ENCODE results near the gene ETS1.

Gene ETS1

DNA sequence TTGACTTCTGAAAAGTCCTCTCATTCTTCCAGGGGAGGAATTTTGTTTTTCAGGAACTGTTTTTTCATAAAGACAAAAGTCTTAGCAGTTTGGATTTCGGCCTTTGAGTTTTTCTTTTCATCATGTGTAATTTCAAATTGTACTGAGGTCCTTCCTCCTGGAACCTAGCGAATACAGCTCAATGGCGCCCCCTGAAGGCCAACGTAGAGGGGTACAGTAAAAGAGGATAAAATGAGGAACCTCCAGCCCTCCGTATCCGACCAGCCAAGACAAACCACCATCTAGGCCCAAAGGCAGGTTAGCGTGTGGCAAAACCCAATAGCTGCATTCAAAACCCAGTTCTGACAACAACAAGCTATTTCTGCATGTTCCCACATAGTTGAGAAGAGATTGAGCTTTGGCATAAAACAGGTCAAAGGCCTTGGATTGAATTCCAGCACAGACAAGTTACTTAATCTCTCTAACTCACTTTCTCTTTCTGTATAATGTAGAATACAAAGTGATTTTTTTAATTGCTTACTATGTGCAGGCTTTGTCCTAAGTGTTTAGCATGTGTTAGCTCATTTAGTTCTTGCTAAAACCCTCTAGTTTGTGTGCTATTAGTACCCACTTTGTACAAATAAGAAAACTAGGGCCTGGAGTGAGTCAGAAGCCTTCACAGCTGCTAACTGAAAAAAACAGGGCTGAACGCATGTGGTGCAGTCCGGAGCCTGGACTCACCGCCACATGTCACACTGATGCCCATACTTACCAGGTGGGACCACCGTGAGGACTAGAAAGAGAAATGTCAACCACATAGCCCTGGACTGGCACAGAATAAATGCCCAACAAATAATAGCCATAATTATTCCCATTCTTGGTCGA is 43.2 kb upstream of the ETS1 start:
- H3K4me1 ChIP-seq (ENCODE audit: control insufficient read depth, insufficient read depth, low read length), result no peaks in the 10 kb centered on the region
- no peak overlapping the region for H3K27ac ChIP-seq (ENCODE audit: extremely low read depth, low read depth, low read length)
- TF ChIP-seq ZBTB8A (tag by site-specific recombination; IDR thresholded peaks at IDR 0.05) (no peak), ZSCAN23 (tag by site-specific recombination; IDR thresholded peaks at IDR 0.05) (no peak), ZNF654 (tag by site-specific recombination; IDR thresholded peaks at IDR 0.05; ENCODE audit: low read depth) (peak; percentile 72), ZNF660 (tag by site-specific recombination; IDR thresholded peaks at IDR 0.05) (0 out of 2 replicates have a peak, but pooled peaks have one; percentile 40), KLF8 (tag by site-specific recombination; IDR thresholded peaks at IDR 0.05) (no peak)
- TF ChIP-seq, protein P1, sequence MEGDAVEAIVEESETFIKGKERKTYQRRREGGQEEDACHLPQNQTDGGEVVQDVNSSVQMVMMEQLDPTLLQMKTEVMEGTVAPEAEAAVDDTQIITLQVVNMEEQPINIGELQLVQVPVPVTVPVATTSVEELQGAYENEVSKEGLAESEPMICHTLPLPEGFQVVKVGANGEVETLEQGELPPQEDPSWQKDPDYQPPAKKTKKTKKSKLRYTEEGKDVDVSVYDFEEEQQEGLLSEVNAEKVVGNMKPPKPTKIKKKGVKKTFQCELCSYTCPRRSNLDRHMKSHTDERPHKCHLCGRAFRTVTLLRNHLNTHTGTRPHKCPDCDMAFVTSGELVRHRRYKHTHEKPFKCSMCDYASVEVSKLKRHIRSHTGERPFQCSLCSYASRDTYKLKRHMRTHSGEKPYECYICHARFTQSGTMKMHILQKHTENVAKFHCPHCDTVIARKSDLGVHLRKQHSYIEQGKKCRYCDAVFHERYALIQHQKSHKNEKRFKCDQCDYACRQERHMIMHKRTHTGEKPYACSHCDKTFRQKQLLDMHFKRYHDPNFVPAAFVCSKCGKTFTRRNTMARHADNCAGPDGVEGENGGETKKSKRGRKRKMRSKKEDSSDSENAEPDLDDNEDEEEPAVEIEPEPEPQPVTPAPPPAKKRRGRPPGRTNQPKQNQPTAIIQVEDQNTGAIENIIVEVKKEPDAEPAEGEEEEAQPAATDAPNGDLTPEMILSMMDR (tag by site-specific recombination; IDR thresholded peaks at IDR 0.05), result 0 out of 2 replicates have a peak, but pooled peaks have one; percentile 26
- TF ChIP-seq, protein P2, sequence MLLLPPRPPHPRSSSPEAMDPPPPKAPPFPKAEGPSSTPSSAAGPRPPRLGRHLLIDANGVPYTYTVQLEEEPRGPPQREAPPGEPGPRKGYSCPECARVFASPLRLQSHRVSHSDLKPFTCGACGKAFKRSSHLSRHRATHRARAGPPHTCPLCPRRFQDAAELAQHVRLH (tag by site-specific recombination; IDR thresholded peaks at IDR 0.05), result no peak
- TF ChIP-seq, protein P3, sequence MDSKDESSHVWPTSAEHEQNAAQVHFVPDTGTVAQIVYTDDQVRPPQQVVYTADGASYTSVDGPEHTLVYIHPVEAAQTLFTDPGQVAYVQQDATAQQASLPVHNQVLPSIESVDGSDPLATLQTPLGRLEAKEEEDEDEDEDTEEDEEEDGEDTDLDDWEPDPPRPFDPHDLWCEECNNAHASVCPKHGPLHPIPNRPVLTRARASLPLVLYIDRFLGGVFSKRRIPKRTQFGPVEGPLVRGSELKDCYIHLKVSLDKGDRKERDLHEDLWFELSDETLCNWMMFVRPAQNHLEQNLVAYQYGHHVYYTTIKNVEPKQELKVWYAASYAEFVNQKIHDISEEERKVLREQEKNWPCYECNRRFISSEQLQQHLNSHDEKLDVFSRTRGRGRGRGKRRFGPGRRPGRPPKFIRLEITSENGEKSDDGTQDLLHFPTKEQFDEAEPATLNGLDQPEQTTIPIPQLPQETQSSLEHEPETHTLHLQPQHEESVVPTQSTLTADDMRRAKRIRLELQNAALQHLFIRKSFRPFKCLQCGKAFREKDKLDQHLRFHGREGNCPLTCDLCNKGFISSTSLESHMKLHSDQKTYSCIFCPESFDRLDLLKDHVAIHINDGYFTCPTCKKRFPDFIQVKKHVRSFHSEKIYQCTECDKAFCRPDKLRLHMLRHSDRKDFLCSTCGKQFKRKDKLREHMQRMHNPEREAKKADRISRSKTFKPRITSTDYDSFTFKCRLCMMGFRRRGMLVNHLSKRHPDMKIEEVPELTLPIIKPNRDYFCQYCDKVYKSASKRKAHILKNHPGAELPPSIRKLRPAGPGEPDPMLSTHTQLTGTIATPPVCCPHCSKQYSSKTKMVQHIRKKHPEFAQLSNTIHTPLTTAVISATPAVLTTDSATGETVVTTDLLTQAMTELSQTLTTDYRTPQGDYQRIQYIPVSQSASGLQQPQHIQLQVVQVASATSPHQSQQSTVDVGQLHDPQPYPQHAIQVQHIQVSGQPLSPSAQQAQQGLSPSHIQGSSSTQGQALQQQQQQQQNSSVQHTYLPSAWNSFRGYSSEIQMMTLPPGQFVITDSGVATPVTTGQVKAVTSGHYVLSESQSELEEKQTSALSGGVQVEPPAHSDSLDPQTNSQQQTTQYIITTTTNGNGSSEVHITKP (tag by site-specific recombination; IDR thresholded peaks at IDR 0.05), result no peak
- no peaks in the 10 kb centered on the region for H3K9me3 ChIP-seq (ENCODE audit: control insufficient read depth, insufficient read depth, low read depth, low read length)
- no peaks in the 10 kb centered on the region for H3K36me3 ChIP-seq (ENCODE audit: control insufficient read depth in 2 of 2, insufficient read depth in 1 of 2, low read length in 2 of 2)
- H3K4me3 ChIP-seq (ENCODE audit: low read depth, low read length), result no peak overlapping the region
- POLR2A ChIA-PET, result interaction anchor here (1.0 kb wide), 1 partner anchor 341 kb away, joined by 7 read pairs; no protein-coding TSS in a partner anchor
- CTCF ChIA-PET, result interaction anchor here (0.5 to 7.6 kb wide), 43 partner anchors 8 to 787 kb away, joined by 3 to 120 read pairs (median 4); no protein-coding TSS in a partner anchor

- Histone ChIP-seq H3K9me3 (ENCODE audit: control insufficient read depth, insufficient read depth, low read depth, low read length) (no peaks in the 10 kb centered on the region), H3K27ac (ENCODE audit: extremely low read depth, low read depth, low read length) (no peak overlapping the region), H3K4me1 (ENCODE audit: control insufficient read depth, insufficient read depth, low read length) (no peaks in the 10 kb centered on the region), H3K36me3 (ENCODE audit: control insufficient read depth in 2 of 2, insufficient read depth in 1 of 2, low read length in 2 of 2) (no peaks in the 10 kb centered on the region), H3K4me3 (ENCODE audit: low read depth, low read length) (no peak overlapping the region)
- TF ChIP-seq ZNF549 (tag by site-specific recombination; IDR thresholded peaks at IDR 0.05) (no peak), BCL11A (tag by site-specific recombination; IDR thresholded peaks at IDR 0.05; ENCODE audit: low read depth) (no peak), ZEB2 (tag by site-specific recombination; IDR thresholded peaks at IDR 0.05) (no peak), ZNF26 (tag by site-specific recombination; IDR thresholded peaks at IDR 0.05) (no peak), HOXA7 (CRISPR knock-in tag; IDR thresholded peaks at IDR 0.05; ENCODE audit: borderline replicate concordance) (no peak)
- TF ChIP-seq, protein P4, sequence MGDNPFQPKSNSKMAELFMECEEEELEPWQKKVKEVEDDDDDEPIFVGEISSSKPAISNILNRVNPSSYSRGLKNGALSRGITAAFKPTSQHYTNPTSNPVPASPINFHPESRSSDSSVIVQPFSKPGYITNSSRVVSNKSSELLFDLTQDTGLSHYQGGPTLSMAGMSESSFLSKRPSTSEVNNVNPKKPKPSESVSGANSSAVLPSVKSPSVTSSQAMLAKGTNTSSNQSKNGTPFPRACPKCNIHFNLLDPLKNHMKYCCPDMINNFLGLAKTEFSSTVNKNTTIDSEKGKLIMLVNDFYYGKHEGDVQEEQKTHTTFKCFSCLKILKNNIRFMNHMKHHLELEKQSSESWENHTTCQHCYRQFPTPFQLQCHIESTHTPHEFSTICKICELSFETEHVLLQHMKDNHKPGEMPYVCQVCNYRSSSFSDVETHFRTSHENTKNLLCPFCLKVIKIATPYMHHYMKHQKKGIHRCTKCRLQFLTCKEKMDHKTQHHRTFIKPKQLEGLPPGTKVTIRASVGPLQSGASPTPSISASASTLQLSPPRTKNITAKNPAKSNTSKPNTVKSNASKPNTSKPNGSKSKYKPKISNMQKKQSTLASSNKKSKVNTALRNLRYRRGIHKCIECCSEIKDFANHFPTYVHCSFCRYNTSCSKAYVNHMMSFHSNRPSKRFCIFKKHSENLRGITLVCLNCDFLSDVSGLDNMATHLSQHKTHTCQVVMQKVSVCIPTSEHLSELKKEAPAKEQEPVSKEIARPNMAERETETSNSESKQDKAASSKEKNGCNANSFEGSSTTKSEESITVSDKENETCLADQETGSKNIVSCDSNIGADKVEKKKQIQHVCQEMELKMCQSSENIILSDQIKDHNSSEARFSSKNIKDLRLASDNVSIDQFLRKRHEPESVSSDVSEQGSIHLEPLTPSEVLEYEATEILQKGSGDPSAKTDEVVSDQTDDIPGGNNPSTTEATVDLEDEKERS (tag by site-specific recombination; IDR thresholded peaks at IDR 0.05), result no peak
- CTCF ChIA-PET, result interaction anchor here (0.7 to 7.6 kb wide), 23 partner anchors 7 to 598 kb away, joined by 3 to 120 read pairs (median 5); no protein-coding TSS in a partner anchor
- POLR2A ChIA-PET, result interaction anchor here (1.0 kb wide), 1 partner anchor 340 kb away, joined by 7 read pairs; no protein-coding TSS in a partner anchor
Measured at GRCh38 chr11:128629516-128630106, 42.3 kb upstream of the ETS1 start.

All from HEK293 (cell line).